CD4-positive, alpha-beta T cell treated with Interleukin-4 for 4 hours (primary cell): Measurements from ENCODE around the gene PGAM2.
A peak's percentile ranks its signal among the peaks of the same experiment; 100 is the strongest.

ENCODE experiments used
- DNase-seq: peaks from one replicate; pipeline ENCODE4 v3.0.0-alpha.2; 2020

The PGAM2 gene

DNA sequence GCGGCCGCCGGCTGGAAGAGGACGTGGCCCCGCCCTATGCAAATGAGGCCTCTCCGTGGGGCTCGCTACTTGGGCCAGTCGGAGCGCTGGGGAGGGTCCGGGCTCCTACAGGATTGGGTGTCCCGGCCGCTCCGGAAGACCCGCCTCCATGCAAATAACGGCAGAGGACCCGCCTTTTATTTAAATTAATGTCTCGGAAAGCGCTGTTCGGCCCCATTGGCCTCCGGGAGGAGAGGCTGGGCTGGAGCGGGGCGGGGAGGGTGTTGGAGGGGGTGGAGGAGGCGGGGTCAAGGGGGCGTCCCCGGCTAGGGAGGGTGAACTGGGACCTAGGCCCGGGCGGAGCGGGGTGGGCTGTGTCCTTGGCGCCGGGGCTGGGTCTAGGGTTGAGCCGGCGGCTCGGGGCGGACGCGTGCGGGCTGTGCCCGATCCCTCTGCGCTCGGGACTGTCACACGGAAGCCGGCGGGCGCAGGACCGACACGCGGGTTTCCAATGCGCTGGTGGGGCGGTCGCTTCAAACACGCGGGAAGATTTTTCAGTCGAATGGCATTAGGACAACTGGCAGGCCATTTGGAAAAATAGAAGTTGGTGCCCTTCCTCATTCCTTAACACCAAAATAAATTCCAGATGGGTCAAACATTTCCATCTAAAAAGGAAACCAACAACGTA is 17.3 kb upstream of the PGAM2 start:
- DNase-seq = peak; percentile 99

DNA sequence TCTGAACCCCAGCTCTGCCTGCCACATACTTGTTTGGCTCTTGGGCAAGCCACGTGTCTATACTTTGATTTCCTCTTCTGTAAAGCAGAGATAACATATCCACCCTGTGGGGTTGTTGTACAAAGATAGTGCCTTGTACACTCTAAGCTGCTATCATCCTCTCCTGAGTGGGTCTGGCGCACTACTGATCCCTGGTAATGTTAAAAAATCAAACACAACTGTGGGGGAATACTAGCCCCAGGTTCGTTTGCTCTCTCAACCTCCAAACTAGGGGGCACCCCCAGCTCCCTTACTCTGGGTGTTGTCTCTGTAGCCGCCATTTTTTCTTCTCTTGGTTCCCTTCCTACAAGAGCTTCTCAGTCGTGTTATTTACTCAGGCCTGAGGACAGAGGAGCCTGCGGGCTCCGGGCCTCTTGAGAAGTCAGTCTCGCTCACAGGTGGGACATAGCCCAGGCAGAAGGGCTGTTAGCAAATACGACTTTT is 15.9 kb upstream of the PGAM2 start:
- DNase-seq = peak; percentile 46

DNA sequence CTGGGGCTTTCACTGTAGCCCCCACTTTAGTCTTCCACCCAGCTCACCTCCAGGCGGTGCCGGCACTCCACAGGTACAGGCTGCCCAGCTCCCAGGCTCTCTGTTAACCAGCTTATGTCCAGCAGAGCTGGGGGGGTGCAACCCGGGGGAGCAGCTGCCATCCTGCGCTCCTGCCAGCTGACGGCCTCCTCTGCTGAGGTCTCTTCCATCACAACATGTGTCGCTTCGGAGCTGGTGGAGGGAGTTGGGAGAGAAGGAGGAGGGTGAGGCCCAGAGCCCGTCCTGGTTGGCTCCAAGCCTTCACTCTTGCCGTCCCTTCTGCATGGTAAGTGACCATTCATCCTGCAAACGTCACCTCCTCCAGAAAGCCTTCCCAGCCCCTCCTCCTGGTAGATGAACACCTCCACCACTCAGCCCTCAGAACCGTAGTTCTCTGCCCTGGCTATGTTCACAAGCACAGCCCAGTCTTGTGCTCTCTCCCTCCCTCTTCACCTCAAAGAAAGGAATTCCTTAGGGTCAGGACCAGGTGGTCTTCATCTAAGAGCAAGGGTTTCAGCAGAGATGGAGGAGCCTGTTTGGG is 15.4 kb upstream of the PGAM2 start:
- DNase-seq = no peak

DNA sequence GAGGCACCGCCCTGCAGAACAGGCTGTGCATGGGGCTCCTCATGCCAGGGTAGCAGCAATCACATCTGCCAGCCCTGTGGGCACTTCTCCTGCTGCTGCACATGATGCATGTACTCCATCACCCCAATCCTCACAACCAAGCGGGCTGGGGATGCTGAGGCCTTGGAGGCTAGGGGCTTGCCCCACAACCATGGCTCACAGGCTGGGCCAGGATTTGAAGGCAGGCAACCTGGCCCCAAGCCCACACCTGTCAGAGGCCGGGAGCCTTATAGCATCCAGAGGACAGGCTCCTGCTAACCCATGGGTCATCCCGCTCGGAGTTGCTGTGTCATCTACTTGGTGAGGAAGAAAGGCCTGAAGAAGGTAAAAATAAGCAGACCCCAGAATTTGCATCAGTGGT is 14.8 kb upstream of the PGAM2 start:
- no peak for DNase-seq

DNA sequence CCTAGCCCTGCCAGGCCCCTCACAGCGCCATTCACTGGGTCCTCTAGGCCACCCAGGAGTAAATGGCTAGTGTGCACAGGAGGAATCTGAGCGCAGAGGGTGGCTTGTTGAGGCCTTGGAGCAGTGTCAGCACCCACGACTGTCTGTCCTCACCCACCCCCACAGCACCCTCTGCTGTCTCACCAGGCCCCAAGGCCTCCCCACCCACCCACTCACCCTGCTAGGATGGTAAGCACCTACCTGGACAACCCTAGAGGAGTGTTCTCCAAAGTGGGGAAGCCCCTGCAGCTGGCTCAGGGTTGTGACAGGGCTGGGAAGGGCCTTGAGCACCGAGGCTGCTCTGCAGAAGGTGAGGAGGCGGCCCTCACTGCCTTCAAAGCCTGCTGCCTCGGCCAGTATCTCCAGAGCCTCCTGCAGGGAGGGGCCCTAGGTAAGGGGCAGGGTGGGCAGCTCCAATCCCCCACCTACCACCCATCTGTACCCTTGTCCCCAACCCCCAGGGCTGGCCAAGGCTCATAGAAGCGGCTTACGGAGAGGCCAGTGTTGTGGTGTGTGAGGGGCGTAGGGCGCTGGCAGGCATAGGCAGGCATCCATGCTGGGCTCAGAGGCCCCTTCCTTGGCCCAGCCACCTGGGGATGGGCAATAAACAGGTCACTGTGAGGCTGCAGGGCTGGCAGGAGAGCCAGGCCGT is 14.1 kb upstream of the PGAM2 start:
- DNase-seq = no peak

DNA sequence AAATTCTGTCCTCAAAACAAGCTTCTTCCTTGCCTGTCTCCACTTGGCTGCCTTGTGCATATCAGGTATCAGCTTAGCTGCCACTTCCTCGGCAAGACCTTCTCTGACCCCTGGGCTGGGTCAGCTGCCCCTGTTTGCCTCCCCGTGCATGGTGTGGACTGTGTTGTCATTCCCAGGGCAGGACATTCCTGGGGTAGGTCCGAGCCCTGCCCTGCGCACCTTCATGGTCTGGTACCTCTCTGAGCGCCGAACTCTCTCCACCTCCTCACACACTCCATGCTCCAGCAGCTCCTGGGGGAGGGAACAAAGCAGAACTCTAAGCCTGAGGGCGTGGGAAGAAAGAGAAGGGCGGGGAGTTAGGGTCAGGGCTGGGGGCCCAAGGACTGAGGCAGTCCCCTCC is 13.2 kb upstream of the PGAM2 start:
- DNase-seq = no peak

DNA sequence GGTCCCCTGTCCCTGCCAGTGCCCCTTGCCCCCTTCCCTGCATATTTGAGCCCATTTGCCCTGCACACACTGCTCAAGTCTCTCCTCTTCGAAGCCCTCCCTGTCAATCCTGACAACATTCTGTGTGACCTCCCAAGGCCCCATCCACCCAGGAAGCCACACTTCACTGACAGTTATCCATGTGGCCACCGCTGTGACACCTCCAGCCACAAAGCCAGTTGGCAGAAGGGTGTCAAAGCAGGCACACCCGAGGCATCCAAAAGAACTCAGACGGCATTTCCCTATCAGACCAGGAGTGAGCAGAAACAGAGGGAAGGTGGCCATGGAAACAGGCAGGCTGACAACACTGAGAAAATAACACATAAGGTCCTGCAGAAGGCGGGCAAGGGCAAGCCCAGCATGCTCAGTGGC is 12.3 kb upstream of the PGAM2 start:
- DNase-seq = no peak

DNA sequence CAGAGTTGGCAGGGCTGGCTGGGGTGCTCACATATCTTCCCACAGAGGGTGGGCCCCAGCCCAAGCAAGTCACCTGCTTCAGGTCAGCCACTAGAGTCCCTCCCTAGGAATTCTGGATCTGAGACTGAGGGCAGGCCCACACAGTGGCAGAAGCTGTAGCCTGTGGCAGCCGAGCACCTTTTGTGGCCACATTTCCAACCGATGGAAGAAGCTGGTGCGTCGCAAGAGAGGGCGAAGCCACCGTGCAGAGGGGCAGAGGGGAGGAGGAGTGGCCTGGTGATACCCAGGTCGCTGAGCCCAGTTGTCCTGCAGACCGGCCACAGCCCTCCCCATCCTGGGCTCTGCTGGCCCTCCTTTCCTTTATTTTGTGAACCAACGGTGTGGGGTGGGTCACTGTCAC is 11.7 kb upstream of the PGAM2 start:
- DNase-seq = no peak

DNA sequence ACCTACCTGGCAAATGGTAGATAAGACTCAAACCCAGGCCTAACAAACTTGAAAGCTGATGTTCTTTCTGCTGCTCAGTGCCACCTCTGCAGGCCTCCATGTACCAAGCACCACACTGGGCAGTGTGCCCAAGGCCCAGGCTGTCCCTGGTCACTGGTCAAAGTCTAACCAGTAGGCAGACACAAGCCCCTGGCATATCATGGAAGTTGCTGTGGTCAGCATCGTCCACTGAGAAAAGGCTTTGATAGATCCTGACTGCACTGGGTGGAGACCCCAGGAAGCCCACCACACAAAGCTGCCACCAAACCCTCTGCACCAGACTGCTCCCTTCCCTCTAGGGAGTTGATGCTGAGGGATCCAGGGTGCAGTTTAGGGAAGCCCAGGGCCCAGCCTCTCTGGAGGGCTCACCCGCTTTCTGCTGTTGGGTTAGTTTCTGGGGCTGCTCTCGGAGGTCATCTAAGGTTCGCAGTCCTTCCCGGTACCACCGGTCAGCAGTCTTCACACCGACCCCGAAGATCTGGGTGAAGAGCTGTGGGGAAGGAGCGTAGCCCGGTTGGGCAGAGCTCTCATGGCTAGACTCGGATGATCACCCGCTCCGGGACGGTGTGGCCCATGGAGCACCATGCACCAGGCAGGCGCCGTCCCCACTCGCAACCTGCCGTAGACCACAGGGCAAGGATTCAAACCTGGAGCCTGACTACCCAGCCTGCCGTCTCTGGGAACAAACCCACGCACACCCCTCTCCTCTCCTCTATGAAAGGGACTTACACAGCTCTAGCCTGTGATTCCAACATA is 10.9 kb upstream of the PGAM2 start:
- DNase-seq = no peak

DNA sequence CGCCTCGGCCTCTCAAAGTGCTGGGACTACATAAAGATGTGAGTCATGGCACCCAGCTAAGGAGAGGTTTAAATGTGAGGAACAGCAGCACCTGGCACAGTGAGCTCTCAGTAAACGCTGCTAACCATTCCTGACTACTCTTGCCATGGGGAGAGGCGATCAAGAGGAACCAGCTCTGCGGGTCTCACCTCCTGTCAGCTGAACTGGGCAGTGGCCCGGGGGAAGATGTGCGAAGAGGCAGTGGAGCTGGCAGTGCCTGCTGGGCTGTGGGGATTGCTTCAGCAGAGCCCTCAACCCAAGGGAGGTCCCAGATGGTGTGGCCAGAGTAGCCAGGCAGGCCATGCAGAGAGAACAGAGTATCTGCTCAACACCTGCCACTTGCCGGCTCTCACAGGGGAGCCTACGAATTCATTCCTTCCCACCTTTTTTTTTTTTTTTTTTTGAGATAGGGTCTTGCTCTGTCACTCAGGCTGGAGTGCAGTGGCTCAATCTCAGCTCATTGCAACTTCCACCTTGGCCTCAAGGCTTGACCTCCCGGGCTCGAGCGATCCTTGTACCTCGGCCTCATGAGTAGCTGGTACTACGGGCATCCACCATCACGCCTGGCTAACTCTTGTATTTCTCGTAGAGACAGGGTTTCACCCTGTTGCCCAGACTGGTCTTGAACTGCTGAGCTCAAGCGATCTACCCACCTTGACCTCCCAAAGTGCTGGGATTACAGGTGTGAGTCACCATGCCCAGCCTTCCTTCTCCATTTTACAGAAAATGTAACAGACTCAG is 10.1 kb upstream of the PGAM2 start:
- DNase-seq = no peak

DNA sequence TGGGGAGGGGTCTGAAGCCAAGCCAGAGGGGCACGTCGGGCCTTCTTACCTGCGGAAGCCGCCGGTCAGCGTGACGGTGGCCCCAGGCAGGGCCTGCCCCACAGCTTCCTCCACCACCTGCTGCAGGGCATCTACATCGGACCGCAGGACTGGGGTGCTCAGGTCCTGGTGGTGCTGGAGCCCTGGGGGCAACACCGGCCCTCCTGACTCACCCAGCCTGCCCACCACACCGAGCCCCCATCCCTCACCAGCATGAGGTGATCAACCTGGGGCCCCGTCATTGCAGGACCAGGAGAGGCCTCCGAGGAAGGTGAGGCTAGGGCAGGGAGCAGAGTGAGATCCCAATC is 9.0 kb upstream of the PGAM2 start:
- no peak for DNase-seq

DNA sequence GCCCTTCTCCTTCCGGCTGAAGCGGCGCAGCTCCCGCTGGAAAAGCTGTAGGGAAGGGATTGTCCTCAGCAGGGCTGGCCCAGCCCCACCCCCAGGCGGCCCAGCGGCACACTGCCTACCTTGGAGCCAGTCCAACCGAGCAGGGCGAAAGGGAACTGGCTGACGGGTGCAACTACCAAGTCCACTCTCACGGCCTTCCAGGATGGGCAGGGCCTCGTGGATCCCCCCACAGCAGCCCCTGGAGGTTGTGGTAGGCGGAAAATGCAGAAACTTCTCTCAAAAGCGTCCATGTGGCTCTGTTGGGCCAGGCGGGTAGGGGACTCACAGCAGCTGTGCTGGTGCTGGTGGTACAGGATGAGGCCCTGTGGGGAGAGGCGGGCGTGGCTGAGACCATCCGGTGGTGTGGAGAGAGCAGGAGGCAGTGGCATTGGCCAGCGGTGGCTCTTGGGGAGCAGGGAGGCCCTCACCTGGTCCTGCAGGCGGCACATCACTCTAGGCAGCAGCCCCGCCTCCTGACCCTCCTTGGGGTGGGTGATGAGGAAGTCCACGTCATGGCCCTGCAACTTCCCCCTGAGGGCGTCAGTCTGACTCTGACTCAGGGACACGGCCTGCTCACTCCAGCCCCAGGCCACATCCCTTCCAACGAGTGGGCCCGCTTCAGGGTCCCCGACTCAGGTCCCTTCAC is 8.4 kb upstream of the PGAM2 start:
- peak; percentile 45 for DNase-seq

DNA sequence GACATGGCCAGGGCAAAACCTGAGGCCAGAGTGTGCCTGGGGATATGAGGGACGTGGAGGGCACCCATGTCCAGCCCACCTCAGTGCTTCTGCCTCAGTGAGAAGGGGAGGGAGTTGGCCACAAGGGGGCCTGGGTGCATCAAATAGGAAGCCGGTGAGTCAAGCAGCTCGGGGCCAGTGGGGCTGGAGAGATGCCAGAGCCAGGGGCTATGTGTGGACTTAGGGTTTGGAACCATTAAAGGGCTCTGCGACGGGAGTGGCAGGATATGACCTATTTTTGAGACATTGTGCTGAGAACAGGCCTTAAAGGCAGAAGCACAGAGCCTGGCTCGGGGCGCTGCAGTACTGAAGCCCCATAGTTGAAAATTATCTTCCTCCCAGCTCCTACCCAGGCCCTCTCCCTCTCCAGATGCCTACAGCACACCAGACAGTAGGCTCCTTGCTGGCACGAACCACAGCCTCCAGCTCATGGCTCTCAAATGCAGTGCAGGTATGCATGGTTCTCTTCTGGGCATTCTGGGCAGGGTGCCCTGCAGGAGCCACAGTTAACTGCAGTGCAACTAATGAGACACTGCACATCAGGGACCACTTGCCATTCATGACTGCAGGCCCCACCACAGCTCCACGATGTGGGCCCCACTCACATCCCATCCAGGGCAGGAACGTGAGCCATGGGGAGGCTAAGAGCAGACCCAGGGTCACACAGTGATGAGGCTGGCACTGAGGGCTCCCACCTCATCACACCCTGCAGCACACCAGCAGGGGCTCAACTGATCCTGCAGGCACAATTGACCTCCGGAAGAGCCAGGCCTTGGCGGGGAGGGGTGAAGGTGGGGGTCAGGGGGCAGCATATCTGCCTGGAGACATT is 7.2 kb upstream of the PGAM2 start:
- peak; percentile 43 for DNase-seq

DNA sequence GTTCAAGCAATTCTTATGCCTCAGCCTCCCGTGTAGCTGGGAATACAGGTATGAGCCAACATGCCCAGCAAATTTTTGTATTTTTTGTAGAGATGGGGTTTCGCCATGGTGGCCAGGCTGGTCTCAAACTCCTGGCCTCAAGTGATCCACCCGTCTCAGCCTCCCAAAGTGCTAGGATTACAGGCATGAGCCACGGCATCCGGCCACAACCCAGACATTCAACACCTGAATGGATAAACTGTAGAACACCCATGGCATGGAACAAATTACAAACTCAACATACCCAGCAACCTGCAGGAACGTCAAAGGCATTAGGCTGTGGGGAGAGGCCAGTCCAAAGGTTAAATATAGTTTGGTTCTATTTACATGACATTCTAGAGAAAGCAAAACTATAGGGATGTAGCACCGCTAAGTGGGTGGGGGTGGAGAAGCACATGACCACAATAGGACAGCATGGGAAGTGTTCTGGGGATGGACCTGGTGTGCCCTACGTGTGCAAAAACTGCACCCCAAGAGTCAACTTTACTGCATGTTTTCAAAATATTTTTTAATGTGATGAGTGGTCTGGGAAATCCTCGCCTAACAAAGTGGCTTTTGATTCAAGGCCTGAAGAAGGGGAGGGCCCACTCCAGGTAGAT is 6.5 kb upstream of the PGAM2 start:
- no peak for DNase-seq

DNA sequence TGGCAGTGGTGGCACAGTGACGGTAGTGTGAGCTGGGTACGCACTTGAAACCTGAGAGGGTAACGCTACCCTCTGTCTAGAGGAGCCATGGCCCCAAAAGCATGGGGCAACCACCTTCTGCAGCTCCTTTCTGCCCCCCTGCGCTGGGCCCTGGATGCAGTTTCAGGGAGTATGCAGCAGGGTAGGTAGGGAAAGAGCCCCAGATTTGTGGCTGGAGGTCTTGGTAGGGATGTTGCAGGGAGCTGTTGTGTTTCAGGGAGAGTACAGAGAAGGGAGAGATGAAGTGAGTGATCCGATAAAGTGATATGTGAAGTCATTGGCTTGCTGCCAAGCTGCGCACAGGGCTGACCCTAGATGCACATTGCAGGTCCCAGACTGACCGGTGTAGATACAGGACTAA is 2.7 kb upstream of the PGAM2 start:
- DNase-seq = no peak

DNA sequence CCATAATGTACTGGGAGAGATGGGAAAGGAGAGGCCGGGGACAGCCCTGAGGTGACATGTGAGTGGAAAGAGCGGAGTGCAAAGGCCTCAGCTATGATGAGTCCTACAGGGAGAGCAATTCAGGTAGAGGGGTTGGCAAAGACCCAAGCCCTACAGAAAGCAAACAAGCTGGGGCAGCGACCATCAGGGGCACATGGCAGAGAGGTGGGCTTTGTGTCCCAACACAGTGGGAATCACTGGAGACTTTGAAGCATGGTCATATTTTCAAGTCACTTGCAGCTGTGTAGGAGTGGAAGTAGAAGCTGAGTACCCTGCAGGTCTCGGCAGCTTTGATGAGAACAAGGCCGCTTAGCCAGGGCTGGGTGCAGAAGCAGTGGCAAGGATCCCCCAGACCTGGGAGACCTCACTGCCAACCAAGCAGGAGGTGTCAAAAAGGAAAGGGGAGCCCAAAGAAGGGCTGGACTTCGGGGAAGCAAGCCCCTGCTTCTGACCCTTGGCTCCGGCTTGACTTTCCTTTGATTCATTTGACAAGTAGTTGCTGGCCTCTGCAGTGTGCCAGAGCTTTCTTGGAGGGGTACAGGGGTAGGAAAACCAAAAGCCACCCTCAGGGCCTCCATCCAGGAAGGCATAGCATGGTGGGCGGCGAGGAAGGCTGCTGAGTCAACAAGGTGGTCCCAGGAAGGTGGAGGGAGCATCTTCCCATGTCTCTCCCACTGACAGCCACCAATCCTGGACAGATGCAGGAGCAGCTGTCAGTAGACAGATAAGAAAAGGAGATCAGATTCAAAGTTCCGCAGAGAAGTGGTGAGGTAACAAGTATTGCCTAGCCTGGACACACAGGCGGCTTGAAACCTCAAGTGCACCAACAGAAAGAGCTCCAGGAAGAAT is 1.9 kb upstream of the PGAM2 start:
- DNase-seq = no peak

DNA sequence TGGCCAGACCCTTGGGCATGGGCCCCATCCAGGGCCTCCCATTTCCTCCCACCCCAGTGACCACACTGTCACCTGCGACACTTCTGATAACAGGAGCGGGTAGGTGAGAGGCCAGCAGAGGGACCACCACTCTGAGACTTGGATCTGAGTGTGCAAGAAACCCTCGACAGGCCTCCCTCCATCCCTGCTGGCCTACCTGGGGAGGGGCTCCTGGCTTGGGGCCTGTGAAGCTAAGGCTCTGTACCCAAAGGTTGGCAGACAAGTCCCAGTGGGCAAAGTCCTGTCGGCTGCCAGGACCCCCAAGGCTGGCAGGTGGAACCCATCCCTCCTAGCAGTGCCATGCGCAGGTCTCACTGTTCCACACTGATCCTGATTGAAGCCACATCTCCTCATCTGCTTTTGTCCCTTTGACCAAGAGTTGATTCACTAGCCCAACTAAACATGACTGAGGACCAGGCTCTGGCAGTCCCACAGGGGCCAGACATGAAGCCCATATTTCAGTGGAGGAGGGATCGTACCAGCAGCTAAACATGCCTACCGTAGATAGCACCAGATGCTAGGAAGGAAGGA is 1.2 kb upstream of the PGAM2 start:
- no peak for DNase-seq

DNA sequence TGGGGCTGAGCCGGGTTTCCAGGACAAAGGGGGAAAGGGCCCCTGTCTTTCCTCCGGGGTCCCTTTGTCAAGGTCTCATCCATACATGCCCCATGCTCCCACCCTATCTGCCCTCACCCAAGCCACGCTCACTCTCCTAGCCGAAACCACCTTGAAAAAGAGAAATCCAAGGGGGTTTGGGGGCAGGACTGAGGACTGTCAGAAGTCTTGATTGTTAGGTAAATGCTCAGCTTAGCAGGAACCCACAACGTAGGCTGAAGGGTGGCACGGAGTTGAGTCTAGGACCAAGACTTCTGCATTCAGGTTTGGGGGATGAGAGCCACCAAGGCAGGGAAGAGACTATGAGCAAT is 719 bp upstream of the PGAM2 start:
- DNase-seq = no peak

DNA sequence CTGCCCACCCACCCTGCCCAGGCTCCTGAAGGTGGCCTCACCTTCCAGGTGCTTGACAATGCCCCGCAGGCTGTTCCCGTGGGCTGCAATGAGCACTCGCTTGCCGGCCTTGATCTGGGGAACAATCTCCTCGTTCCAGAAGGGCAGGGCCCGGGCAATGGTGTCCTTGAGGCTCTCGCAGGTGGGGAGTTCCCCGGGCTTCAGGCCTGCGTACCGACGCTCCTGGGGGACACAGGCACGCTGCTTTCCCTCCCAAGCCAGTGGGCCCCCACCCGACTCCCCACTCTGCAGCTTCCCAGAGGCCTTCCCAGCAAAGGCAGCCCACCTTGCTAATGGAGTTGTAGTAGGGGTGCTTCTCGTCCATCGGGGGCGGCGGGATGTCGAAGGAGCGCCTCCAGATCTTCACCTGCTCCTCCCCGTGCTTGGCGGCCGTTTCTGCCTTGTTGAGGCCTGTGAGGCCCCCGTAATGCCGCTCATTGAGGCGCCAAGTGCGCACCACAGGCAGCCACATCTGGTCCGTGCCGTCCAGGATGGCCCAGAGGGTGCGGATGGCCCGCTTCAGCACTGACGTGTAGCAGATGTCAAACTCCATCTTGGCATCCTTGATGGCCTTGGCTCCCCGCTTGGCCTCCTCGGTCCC is 456 bp downstream of the PGAM2 start:
- no peak for DNase-seq
